NCI-H2196 treated with DMSO at 0.1 percent for 48 hours (cell line): ENCODE measurements around the gene ZRANB1.
A peak's percentile ranks its signal among the peaks of the same experiment; 100 is the strongest.
"Not testable (repeated sequence)": the region's sequence is repeated elsewhere in the genome, so short reads cannot be mapped to it uniquely, and the experiment has no call there.

ENCODE experiments used
- DNase-seq: peaks from one replicate; lab custom pipeline; 2025; ENCODE audit not compliant: unreplicated experiment; lab: John Stamatoyannopoulos, UW

The ZRANB1 gene

GRCh38 chr10:124962421-124962820, 20.5 kb downstream of the ZRANB1 start:
- no peak for DNase-seq

GRCh38 chr10:124963866-124964720, 22.2 kb downstream of the ZRANB1 start:
- no peak for DNase-seq

- DNase-seq = no peak
These were observed 24.1 kb downstream of the ZRANB1 start for GRCh38 chr10:124966008-124966407.

- no peak for DNase-seq
These were observed 25.3 kb downstream of the ZRANB1 start for GRCh38 chr10:124967255-124967654.

- DNase-seq = no peak
These were observed 29.4 kb downstream of the ZRANB1 start for GRCh38 chr10:124971276-124971675.

- DNase-seq = no peak
These were observed 30.7 kb downstream of the ZRANB1 start for GRCh38 chr10:124972637-124973036.

- no peak for DNase-seq
These were observed 32.2 kb downstream of the ZRANB1 start for GRCh38 chr10:124974131-124974530.

GRCh38 chr10:124975977-124976514, 34.1 kb downstream of the ZRANB1 start:
- no peak for DNase-seq

GRCh38 chr10:124977161-124977560, 35.2 kb downstream of the ZRANB1 start:
- DNase-seq = no peak

- no peak for DNase-seq
These were observed 35.9 kb downstream of the ZRANB1 start for GRCh38 chr10:124977648-124978375.

GRCh38 chr10:124978376-124978725, 36.4 kb downstream of the ZRANB1 start:
- DNase-seq = no peak

GRCh38 chr10:124983321-124983720, 41.4 kb downstream of the ZRANB1 start:
- no peak for DNase-seq

- DNase-seq = no peak
These were observed 42.5 kb downstream of the ZRANB1 start for GRCh38 chr10:124984376-124984775.

- no peak for DNase-seq
These were observed 43.2 kb downstream of the ZRANB1 start for GRCh38 chr10:124985162-124985561.

- DNase-seq = no peak
These were observed 45.9 kb downstream of the ZRANB1 start for GRCh38 chr10:124987788-124988187.

- DNase-seq = not testable (repeated sequence)
These were observed 46.8 kb downstream of the ZRANB1 start for GRCh38 chr10:124988753-124989152.

- DNase-seq = no peak
These were observed 47.6 kb downstream of the ZRANB1 start for GRCh38 chr10:124989526-124989925.

- DNase-seq = no peak
These were observed 49.0 kb downstream of the ZRANB1 start for GRCh38 chr10:124990671-124991625.

GRCh38 chr10:124991835-124992234, 49.9 kb downstream of the ZRANB1 start:
- DNase-seq = no peak

GRCh38 chr10:124992462-124993344, 50.8 kb downstream of the ZRANB1 start:
- peak; percentile 6 for DNase-seq
